Measurements from ENCODE around the gene NPC2. TPM values are rescaled to one million over a fixed set of nuclear protein-coding genes. Genes with fewer than 3 reads are reported as not detected.

NPC2 gene
- total and polyA plus RNA-seq, 5 donors from 2014 or later, result 33.1 to 144 (median 102) TPM

DNA sequence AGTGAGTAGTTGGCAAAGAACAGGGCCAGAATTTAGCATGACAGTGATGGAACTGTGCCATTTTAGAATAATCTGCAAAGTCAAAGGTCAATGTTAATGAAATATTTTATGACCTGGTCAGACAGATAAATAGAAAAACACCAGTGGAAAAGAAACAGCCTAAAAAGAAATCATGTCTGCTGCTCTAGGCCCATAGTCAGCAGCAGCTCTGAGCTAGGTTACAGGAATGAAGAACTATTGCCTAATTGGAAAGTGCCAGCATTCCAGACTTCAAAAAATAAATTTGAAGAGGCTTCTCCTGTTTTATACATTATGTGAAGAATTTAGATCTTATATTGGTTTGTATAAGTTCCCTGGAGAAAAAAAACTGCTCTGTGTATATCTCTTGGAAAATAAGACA lies 9.8 kb downstream of the NPC2 start:
- DNase-seq (no peak), ATAC-seq (ENCODE audit: low read depth in 2 of 2) (no peak)
- Histone ChIP-seq H3K27ac (ENCODE audit: insufficient read depth, low read length, poor library complexity, severe bottlenecking) (no peak overlapping the region), H3K4me1 (ENCODE audit: control insufficient read depth, insufficient read depth, low read length, poor library complexity, severe bottlenecking) (no peaks in the 10 kb centered on the region), H3K27me3 (ENCODE audit: control insufficient read depth, insufficient read depth, low read length) (no peaks in the 10 kb centered on the region), H3K36me3 (ENCODE audit: control insufficient read depth, insufficient read depth, low read length) (peaks cover 29% of the 10 kb centered on the region), H3K9me3 (ENCODE audit: control insufficient read depth in 2 of 2, low read length in 2 of 2) (no peaks in the 10 kb centered on the region), H3K4me3 (ENCODE audit: low read depth, low read length) (no peak overlapping the region)
- Mint-ChIP-seq H3K4me3 (no peak overlapping the region), H3K27ac (no peak overlapping the region), H3K36me3 (peaks cover 58% of the 10 kb centered on the region), H3K27me3 (no peaks in the 10 kb centered on the region), H3K9me3 (no peaks in the 10 kb centered on the region), H3K4me1 (no peaks in the 10 kb centered on the region)

DNA sequence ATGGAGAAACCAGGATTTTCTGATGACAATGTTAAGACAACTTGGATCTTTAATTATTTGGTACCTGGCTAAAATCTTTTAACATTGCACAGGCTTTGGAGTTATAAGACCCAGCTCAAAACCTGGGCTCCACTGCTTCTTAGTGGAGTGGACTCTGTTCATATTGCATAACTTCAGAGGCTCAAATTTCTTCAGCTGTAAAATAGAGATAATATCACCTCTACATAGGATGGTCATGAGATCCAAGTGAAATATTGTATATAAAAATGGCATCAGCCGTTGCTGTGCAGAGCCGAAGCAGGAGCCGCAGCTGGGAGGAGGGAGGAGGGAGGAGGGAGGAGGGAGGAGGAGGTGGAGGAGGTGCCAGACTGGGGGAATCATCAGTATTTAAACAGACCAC lies 10.5 kb downstream of the NPC2 start:
- Mint-ChIP-seq H3K9me3 (no peaks in the 10 kb centered on the region), H3K4me1 (no peaks in the 10 kb centered on the region), H3K27ac (no peak overlapping the region), H3K4me3 (no peak overlapping the region), H3K36me3 (peaks cover 64% of the 10 kb centered on the region), H3K27me3 (no peaks in the 10 kb centered on the region)
- Histone ChIP-seq H3K9me3 (ENCODE audit: control insufficient read depth in 2 of 2, low read length in 2 of 2) (no peaks in the 10 kb centered on the region), H3K4me1 (ENCODE audit: control insufficient read depth, insufficient read depth, low read length, poor library complexity, severe bottlenecking) (no peaks in the 10 kb centered on the region), H3K27me3 (ENCODE audit: control insufficient read depth, insufficient read depth, low read length) (no peaks in the 10 kb centered on the region), H3K27ac (ENCODE audit: insufficient read depth, low read length, poor library complexity, severe bottlenecking) (no peak overlapping the region), H3K4me3 (ENCODE audit: low read depth, low read length) (no peak overlapping the region), H3K36me3 (ENCODE audit: control insufficient read depth, insufficient read depth, low read length) (peaks cover 29% of the 10 kb centered on the region)
- ATAC-seq (ENCODE audit: low read depth in 2 of 2), result no peak
- no peak for DNase-seq

DNA sequence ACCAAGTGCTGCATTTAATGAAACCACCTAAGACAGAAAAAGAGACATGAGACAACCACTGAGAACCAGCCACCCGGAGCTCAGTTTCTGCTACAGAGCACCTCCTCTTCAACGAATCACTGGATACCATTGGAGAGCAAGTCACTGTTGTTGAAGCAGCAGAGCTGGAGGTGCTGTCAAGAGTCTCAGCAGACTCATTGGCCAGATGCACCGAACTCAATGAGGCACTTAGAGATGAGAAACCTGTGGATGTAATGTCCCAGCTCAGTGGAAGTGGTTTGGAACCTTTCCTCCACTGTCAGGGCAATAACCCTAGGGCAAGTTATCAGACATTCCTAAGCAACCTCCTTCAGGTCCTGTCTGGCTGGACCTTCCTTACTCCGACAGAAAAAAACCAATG lies 13.1 kb downstream of the NPC2 start:
- H3K9me3 ChIP-seq (ENCODE audit: control insufficient read depth in 2 of 2, low read length in 2 of 2), result no peaks in the 10 kb centered on the region
- no peaks in the 10 kb centered on the region for H3K27me3 ChIP-seq (ENCODE audit: control insufficient read depth, insufficient read depth, low read length)
- Mint-ChIP-seq H3K36me3 (peaks cover 65% of the 10 kb centered on the region), H3K27me3 (no peaks in the 10 kb centered on the region), H3K27ac (no peak overlapping the region), H3K4me1 (no peaks in the 10 kb centered on the region), H3K9me3 (no peaks in the 10 kb centered on the region), H3K4me3 (no peak overlapping the region)
- H3K27ac ChIP-seq (ENCODE audit: insufficient read depth, low read length, poor library complexity, severe bottlenecking), result no peak overlapping the region
- peaks cover 29% of the 10 kb centered on the region for H3K36me3 ChIP-seq (ENCODE audit: control insufficient read depth, insufficient read depth, low read length)
- H3K4me1 ChIP-seq (ENCODE audit: control insufficient read depth, insufficient read depth, low read length, poor library complexity, severe bottlenecking), result no peaks in the 10 kb centered on the region
- no peak for DNase-seq
- H3K4me3 ChIP-seq (ENCODE audit: low read depth, low read length), result no peak overlapping the region
- no peak for ATAC-seq (ENCODE audit: low read depth in 2 of 2)

DNA sequence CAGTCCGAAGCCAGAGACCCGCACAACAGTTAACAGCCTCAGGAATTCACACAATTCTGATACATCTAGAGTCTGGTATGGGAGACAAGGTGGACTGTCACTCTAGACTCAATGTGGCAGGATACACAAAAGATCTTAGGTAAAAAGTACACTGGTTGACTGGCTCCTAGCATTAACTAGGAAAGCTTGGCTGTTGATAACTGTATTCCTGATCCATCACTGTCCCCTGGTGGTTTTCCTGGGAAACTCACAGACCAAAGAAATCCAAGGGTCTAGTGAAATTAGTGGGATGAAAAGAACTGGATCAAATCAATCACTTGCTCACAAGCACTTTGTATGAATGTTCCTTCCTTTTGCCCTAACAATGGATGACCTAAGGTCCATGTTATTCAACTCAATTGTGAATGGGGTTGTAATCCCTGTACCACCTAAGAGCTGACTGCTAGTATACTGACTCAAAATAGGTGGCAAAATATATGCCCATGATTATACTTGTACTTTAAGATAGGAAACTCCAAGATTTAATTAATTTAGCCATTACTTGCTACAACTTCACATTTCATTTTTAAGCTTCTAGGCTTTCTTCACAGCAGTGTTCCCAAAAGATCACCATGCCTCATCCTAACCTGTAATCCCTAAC lies 14.0 kb downstream of the NPC2 start:
- Mint-ChIP-seq H3K27me3 (no peaks in the 10 kb centered on the region), H3K36me3 (peaks cover 58% of the 10 kb centered on the region), H3K4me3 (no peak overlapping the region), H3K27ac (no peak overlapping the region), H3K4me1 (no peaks in the 10 kb centered on the region), H3K9me3 (no peaks in the 10 kb centered on the region)
- ATAC-seq (ENCODE audit: low read depth in 2 of 2) (no peak), DNase-seq (no peak)
- H3K9me3 ChIP-seq (ENCODE audit: control insufficient read depth in 2 of 2, low read length in 2 of 2), result no peaks in the 10 kb centered on the region
- H3K4me3 ChIP-seq (ENCODE audit: low read depth, low read length), result no peak overlapping the region
- H3K27me3 ChIP-seq (ENCODE audit: control insufficient read depth, insufficient read depth, low read length), result no peaks in the 10 kb centered on the region
- peaks cover 29% of the 10 kb centered on the region for H3K36me3 ChIP-seq (ENCODE audit: control insufficient read depth, insufficient read depth, low read length)
- H3K27ac ChIP-seq (ENCODE audit: insufficient read depth, low read length, poor library complexity, severe bottlenecking), result no peak overlapping the region
- no peaks in the 10 kb centered on the region for H3K4me1 ChIP-seq (ENCODE audit: control insufficient read depth, insufficient read depth, low read length, poor library complexity, severe bottlenecking)

GRCh38 chr14:74476607-74477006 lies 16.5 kb downstream of the NPC2 start:
- H3K9me3 Mint-ChIP-seq, result peaks cover 0 to 2% (median 0%) of the 10 kb centered on the region in 7 donors
- no peaks in the 10 kb centered on the region for H3K9me3 ChIP-seq (ENCODE audit: control insufficient read depth in 2 of 2, low read length in 2 of 2)
- no peak overlapping the region for H3K4me3 ChIP-seq (ENCODE audit: low read depth, low read length)
- no peak overlapping the region for H3K27ac ChIP-seq (ENCODE audit: insufficient read depth, low read length, poor library complexity, severe bottlenecking)
- H3K27ac Mint-ChIP-seq, result no peak overlapping the region
- DNase-seq, result no peak
- H3K27me3 Mint-ChIP-seq, result no peaks in the 10 kb centered on the region
- ATAC-seq (ENCODE audit: low read depth in 2 of 2), result no peak
- no peak overlapping the region for H3K4me3 Mint-ChIP-seq
- peaks cover 22% of the 10 kb centered on the region for H3K36me3 ChIP-seq (ENCODE audit: control insufficient read depth, insufficient read depth, low read length)
- H3K4me1 ChIP-seq (ENCODE audit: control insufficient read depth, insufficient read depth, low read length, poor library complexity, severe bottlenecking), result no peaks in the 10 kb centered on the region
- no peaks in the 10 kb centered on the region for H3K4me1 Mint-ChIP-seq
- peaks cover 57% of the 10 kb centered on the region for H3K36me3 Mint-ChIP-seq
- H3K27me3 ChIP-seq (ENCODE audit: control insufficient read depth, insufficient read depth, low read length), result no peaks in the 10 kb centered on the region

DNA sequence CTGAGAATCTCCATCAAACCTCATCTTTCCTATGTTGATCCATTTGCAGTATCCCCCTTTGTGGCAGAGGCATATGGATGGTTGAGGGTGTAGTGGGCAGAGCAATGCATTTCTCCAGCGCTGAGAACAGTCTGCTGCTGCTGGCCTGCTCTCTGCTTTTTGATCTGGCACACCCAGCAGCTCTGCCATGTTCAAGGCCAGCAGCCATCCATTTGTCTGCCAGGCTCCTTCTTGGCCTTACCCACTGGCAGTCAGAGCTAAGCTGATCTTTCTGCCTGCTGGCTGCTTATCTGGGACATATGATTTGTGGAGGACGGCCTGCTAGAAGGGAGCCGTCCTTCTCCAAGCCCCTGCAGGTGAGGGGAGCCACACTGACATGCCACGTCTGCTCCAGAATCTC lies 17.0 kb downstream of the NPC2 start:
- Histone ChIP-seq H3K36me3 (ENCODE audit: control insufficient read depth, insufficient read depth, low read length) (peaks cover 19% of the 10 kb centered on the region), H3K4me1 (ENCODE audit: control insufficient read depth, insufficient read depth, low read length, poor library complexity, severe bottlenecking) (no peaks in the 10 kb centered on the region), H3K27me3 (ENCODE audit: control insufficient read depth, insufficient read depth, low read length) (no peaks in the 10 kb centered on the region), H3K27ac (ENCODE audit: insufficient read depth, low read length, poor library complexity, severe bottlenecking) (no peak overlapping the region), H3K9me3 (ENCODE audit: control insufficient read depth in 2 of 2, low read length in 2 of 2) (no peaks in the 10 kb centered on the region), H3K4me3 (ENCODE audit: low read depth, low read length) (no peak overlapping the region)
- no peaks in the 10 kb centered on the region for H3K27me3 Mint-ChIP-seq
- DNase-seq, result no peak
- no peak for ATAC-seq (ENCODE audit: low read depth in 2 of 2)
- no peak overlapping the region for H3K4me3 Mint-ChIP-seq
- H3K36me3 Mint-ChIP-seq, result peaks cover 54% of the 10 kb centered on the region
- peaks cover 0 to 2% (median 0%) of the 10 kb centered on the region in 7 donors for H3K9me3 Mint-ChIP-seq
- no peaks in the 10 kb centered on the region for H3K4me1 Mint-ChIP-seq
- H3K27ac Mint-ChIP-seq, result no peak overlapping the region

DNA sequence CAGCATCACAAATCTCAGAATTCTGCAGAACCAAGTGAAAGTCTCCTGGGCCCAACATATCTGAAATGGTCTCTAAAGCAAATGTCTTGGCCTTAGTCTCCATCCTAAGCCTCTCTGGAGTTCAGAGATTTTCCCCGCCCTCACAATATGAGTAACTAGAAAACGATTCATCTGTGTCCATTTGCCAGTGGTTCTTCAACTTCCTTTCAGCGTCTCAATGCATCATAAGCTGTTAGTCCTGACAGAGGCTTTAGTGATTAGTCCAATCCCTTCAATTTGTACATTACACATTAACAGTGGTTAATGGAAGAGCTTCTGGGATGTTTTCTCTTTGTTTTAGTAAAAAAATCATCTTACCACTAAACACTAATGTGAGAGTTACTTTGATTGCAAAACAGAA lies 17.4 kb downstream of the NPC2 start:
- H3K4me1 Mint-ChIP-seq, result no peaks in the 10 kb centered on the region

GRCh38 chr14:74474376-74474775 lies 18.7 kb downstream of the NPC2 start:
- Histone ChIP-seq H3K27ac (ENCODE audit: insufficient read depth, low read length, poor library complexity, severe bottlenecking) (no peak overlapping the region), H3K27me3 (ENCODE audit: control insufficient read depth, insufficient read depth, low read length) (no peaks in the 10 kb centered on the region), H3K4me3 (ENCODE audit: low read depth, low read length) (no peak overlapping the region), H3K4me1 (ENCODE audit: control insufficient read depth, insufficient read depth, low read length, poor library complexity, severe bottlenecking) (no peaks in the 10 kb centered on the region), H3K9me3 (ENCODE audit: control insufficient read depth in 2 of 2, low read length in 2 of 2) (no peaks in the 10 kb centered on the region), H3K36me3 (ENCODE audit: control insufficient read depth, insufficient read depth, low read length) (peaks cover 6% of the 10 kb centered on the region)
- DNase-seq, result no peak
- no peaks in the 10 kb centered on the region for H3K4me1 Mint-ChIP-seq
- peaks cover 44% of the 10 kb centered on the region for H3K36me3 Mint-ChIP-seq
- peaks cover 0 to 2% (median 0%) of the 10 kb centered on the region in 7 donors for H3K9me3 Mint-ChIP-seq
- no peak for ATAC-seq (ENCODE audit: low read depth in 2 of 2)
- H3K4me3 Mint-ChIP-seq, result no peak overlapping the region
- H3K27me3 Mint-ChIP-seq, result no peaks in the 10 kb centered on the region
- no peak overlapping the region for H3K27ac Mint-ChIP-seq

More for the DNA sequence above, 17.4 kb downstream of the NPC2 start:
- Mint-ChIP-seq H3K9me3 (peaks cover 0 to 2% (median 0%) of the 10 kb centered on the region in 7 donors), H3K36me3 (peaks cover 53% of the 10 kb centered on the region), H3K27me3 (no peaks in the 10 kb centered on the region), H3K27ac (no peak overlapping the region), H3K4me3 (no peak overlapping the region)
- ATAC-seq (ENCODE audit: low read depth in 2 of 2), result no peak
- Histone ChIP-seq H3K4me1 (ENCODE audit: control insufficient read depth, insufficient read depth, low read length, poor library complexity, severe bottlenecking) (no peaks in the 10 kb centered on the region), H3K36me3 (ENCODE audit: control insufficient read depth, insufficient read depth, low read length) (peaks cover 16% of the 10 kb centered on the region), H3K27ac (ENCODE audit: insufficient read depth, low read length, poor library complexity, severe bottlenecking) (no peak overlapping the region), H3K4me3 (ENCODE audit: low read depth, low read length) (no peak overlapping the region), H3K27me3 (ENCODE audit: control insufficient read depth, insufficient read depth, low read length) (no peaks in the 10 kb centered on the region), H3K9me3 (ENCODE audit: control insufficient read depth in 2 of 2, low read length in 2 of 2) (no peaks in the 10 kb centered on the region)
- no peak for DNase-seq

Measured in CD4-positive, CD25-positive, alpha-beta regulatory T cell (primary cell).